ENCODE data around the gene DEFB113. TPM values are rescaled to one million over a fixed set of nuclear protein-coding genes. Genes with fewer than 3 reads are reported as not detected.

DEFB113 gene
- total and polyA plus RNA-seq, 2 of the 4 experiments (the other 2 are of a cell fraction), result not detected

DNA sequence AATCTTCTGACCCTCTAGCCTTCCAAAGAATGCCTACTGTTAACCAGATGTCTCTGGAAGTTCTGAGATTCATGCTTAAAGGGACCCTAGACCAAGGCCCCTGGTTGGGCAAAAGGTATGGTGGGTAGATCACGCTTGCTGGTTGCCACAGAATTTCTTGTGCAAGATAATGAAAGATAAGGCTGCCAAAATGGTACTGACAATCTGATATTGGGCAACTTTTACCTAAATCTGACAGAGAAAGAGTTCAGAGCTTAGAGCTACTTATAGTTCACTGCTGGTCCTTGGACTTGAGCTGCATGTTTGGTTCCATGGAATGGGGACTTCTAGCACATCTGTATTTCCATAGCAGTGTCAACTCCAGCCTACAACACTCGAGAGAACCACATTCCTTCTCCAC is 17.5 kb downstream of the DEFB113 start:
- H3K36me3 ChIP-seq (ENCODE audit: control insufficient read depth, insufficient read depth, low read length), result no peaks in the 10 kb centered on the region
- no peak overlapping the region for H4K91ac ChIP-seq (ENCODE audit: insufficient read depth, low read depth, low read length)
- H3K9ac ChIP-seq (ENCODE audit: low read depth, low read length), result no peak overlapping the region
- no peak overlapping the region for H2BK120ac ChIP-seq (ENCODE audit: low read depth, low read length)
- H3K79me1 ChIP-seq (ENCODE audit: low read depth in 1 of 2, low read length in 2 of 2), result no peaks in the 10 kb centered on the region
- H3K14ac ChIP-seq (replicated peaks; ENCODE audit: low read depth, low read length), result no peak overlapping the region
- no peak for ATAC-seq (ENCODE audit: low read depth)
- ChIA-PET CTCF (no interaction called here), POLR2A (ENCODE audit: unreplicated experiment) (no interaction called here)
- no peak overlapping the region for H3K56ac ChIP-seq (ENCODE audit: extremely low read depth, insufficient read depth, low read length)
- H2AK5ac ChIP-seq (ENCODE audit: low read depth, low read length), result no peak overlapping the region
- H4K5ac ChIP-seq (ENCODE audit: low read depth, low read length), result no peak overlapping the region
- H3K18ac ChIP-seq (ENCODE audit: low read depth, low read length), result no peak overlapping the region
- H4K20me1 ChIP-seq (ENCODE audit: insufficient read depth, low read length), result no peaks in the 10 kb centered on the region
- no peak overlapping the region for H2BK20ac ChIP-seq (ENCODE audit: low read depth, low read length)
- no peak overlapping the region for H3K4ac ChIP-seq (ENCODE audit: low read depth, low read length)
- H2AK9ac ChIP-seq (replicated peaks; ENCODE audit: low read depth, low read length, poor library complexity), result no peak overlapping the region
- H3K23ac ChIP-seq (ENCODE audit: low read depth, low read length), result no peak overlapping the region
- no peak for TF ChIP-seq MAZ (IDR thresholded peaks at IDR 0.05; ENCODE audit: borderline replicate concordance, low read depth, low read length)
- TF ChIP-seq POLR2A (IDR thresholded peaks at IDR 0.05; ENCODE audit: low read depth, low read length), result no peak
- TF ChIP-seq NFE2L2 (IDR thresholded peaks at IDR 0.05; ENCODE audit: low read depth, low read length), result no peak
- TF ChIP-seq MXI1 (IDR thresholded peaks at IDR 0.05; ENCODE audit: borderline replicate concordance, low read depth, low read length), result no peak
- TF ChIP-seq, protein P1, sequence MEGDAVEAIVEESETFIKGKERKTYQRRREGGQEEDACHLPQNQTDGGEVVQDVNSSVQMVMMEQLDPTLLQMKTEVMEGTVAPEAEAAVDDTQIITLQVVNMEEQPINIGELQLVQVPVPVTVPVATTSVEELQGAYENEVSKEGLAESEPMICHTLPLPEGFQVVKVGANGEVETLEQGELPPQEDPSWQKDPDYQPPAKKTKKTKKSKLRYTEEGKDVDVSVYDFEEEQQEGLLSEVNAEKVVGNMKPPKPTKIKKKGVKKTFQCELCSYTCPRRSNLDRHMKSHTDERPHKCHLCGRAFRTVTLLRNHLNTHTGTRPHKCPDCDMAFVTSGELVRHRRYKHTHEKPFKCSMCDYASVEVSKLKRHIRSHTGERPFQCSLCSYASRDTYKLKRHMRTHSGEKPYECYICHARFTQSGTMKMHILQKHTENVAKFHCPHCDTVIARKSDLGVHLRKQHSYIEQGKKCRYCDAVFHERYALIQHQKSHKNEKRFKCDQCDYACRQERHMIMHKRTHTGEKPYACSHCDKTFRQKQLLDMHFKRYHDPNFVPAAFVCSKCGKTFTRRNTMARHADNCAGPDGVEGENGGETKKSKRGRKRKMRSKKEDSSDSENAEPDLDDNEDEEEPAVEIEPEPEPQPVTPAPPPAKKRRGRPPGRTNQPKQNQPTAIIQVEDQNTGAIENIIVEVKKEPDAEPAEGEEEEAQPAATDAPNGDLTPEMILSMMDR (conservative IDR thresholded peaks at IDR 0.05; ENCODE audit: low read depth, low read length), result no peak
- no peak for TF ChIP-seq RFX5 (IDR thresholded peaks at IDR 0.05; ENCODE audit: low read depth, low read length)
- TF ChIP-seq CHD1 (IDR thresholded peaks at IDR 0.05; ENCODE audit: low read depth, low read length), result no peak
- TF ChIP-seq, protein P2, sequence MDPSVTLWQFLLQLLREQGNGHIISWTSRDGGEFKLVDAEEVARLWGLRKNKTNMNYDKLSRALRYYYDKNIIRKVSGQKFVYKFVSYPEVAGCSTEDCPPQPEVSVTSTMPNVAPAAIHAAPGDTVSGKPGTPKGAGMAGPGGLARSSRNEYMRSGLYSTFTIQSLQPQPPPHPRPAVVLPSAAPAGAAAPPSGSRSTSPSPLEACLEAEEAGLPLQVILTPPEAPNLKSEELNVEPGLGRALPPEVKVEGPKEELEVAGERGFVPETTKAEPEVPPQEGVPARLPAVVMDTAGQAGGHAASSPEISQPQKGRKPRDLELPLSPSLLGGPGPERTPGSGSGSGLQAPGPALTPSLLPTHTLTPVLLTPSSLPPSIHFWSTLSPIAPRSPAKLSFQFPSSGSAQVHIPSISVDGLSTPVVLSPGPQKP (IDR thresholded peaks at IDR 0.05; ENCODE audit: borderline replicate concordance, low read depth, low read length), result no peak
- TF ChIP-seq RCOR1 (IDR thresholded peaks at IDR 0.05; ENCODE audit: insufficient replicate concordance, low read length), result no peak
- TF ChIP-seq CEBPB (IDR thresholded peaks at IDR 0.05; ENCODE audit: low read depth, low read length), result no peak
- no peak for TF ChIP-seq FOS (IDR thresholded peaks at IDR 0.05; ENCODE audit: low read depth, low read length)
- TF ChIP-seq, protein P3, sequence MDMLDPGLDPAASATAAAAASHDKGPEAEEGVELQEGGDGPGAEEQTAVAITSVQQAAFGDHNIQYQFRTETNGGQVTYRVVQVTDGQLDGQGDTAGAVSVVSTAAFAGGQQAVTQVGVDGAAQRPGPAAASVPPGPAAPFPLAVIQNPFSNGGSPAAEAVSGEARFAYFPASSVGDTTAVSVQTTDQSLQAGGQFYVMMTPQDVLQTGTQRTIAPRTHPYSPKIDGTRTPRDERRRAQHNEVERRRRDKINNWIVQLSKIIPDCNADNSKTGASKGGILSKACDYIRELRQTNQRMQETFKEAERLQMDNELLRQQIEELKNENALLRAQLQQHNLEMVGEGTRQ (IDR thresholded peaks at IDR 0.05; ENCODE audit: low read depth, low read length), result no peak
- no peak for TF ChIP-seq BHLHE40 (IDR thresholded peaks at IDR 0.05; ENCODE audit: low read depth, low read length)
- TF ChIP-seq SMC3 (IDR thresholded peaks at IDR 0.05; ENCODE audit: low read depth, low read length), result no peak
- no peak for TF ChIP-seq MAFK (IDR thresholded peaks at IDR 0.05; ENCODE audit: low read depth, low read length)
- no peak for TF ChIP-seq RAD21 (IDR thresholded peaks at IDR 0.05; ENCODE audit: low read length)
- dilution Hi-C loops (cut with HindIII; ENCODE audit: low sequenced_read_pairs, unreplicated experiment) (no loop called here), in situ Hi-C loops (cut with MboI; ENCODE audit: low sequenced_read_pairs) (no loop called here), intact Hi-C loops (cut with micrococcal nuclease) (no loop called here)
- H3K27me3 ChIP-seq (ENCODE audit: control insufficient read depth, insufficient read depth, low read length), result no peaks in the 10 kb centered on the region
- no peak overlapping the region for H2BK5ac ChIP-seq (ENCODE audit: low read depth, low read length, poor library complexity, severe bottlenecking)
- H3K4me1 ChIP-seq (ENCODE audit: control insufficient read depth, insufficient read depth, low read length), result no peaks in the 10 kb centered on the region
- no peak for DNase-seq
- no peaks in the 10 kb centered on the region for H3K9me1 ChIP-seq (ENCODE audit: insufficient read depth, low read length)
- no peak overlapping the region for H3K4me2 ChIP-seq (ENCODE audit: low read depth, low read length)
- H4K8ac ChIP-seq (ENCODE audit: low read depth in 2 of 2, low read length in 2 of 2), result no peak overlapping the region
- H3K4me3 ChIP-seq (ENCODE audit: insufficient read depth, low read depth, low read length), result no peak overlapping the region
- no peak overlapping the region for H3K27ac ChIP-seq (ENCODE audit: insufficient read depth, low read length)
- H2AFZ ChIP-seq (replicated peaks; ENCODE audit: low read length, poor library complexity), result no peak overlapping the region
- no peaks in the 10 kb centered on the region for H3K9me3 ChIP-seq (ENCODE audit: control insufficient read depth, insufficient read depth, low read length)
- no CpG with 5 or more reads among the region's 2 CpGs for WGBS, 2 experiments (ENCODE audit: extremely low coverage in 2 of 2, insufficient read length in 1 of 2)
- no peak overlapping the region for H2BK15ac ChIP-seq (ENCODE audit: low read depth, low read length)
- BruUV-seq (replicated peaks), result no TSS peak
